Sigmoid colon (tissue), 7 donors: ENCODE results near the gene EMC10. TPM values are rescaled to one million over a fixed set of nuclear protein-coding genes. Genes with fewer than 3 reads are reported as not detected.
A peak's percentile ranks its signal among the peaks of the same experiment; 100 is the strongest.

Experiments
- DNase-seq: peaks from one replicate; pipeline ENCODE4 v3.0.0-alpha.2; 2019
- H3K27ac ChIP-seq, 4 donors: fragments of 200-600 bp; sonication (generic); one replicate each; pipeline ENCODE4 v1.5.1; 2016 to 2019; ENCODE audit warnings: mild to moderate bottlenecking in 1 of 4
- H3K27me3 ChIP-seq, 3 donors: fragments of 200-600 bp; sonication (generic); one replicate each; pipeline ENCODE4 v1.5.1; 2019; ENCODE audit warnings: mild to moderate bottlenecking in 1 of 3
- H3K36me3 ChIP-seq, 4 donors: fragments of 200-600 bp; sonication (generic); one replicate each; pipeline ENCODE4 v1.5.1; 2016 to 2019
- H3K4me1 ChIP-seq, 4 donors: fragments of 200-600 bp; sonication (generic); one replicate each; pipeline ENCODE4 v1.5.1; 2017 to 2019
- H3K4me3 ChIP-seq, 4 donors: fragments of 200-600 bp; sonication (generic); one replicate each; pipeline ENCODE4 v1.5.1; 2017 to 2019; ENCODE audit warnings: mild to moderate bottlenecking in 2 of 4, moderate library complexity in 1 of 4
- H3K9me3 ChIP-seq, 4 donors: fragments of 200-600 bp in 3 of 4; sonication (generic) in 3 of 4; one replicate each; pipeline versions ENCODE4 v1.5.1 to v1.6.1; 2013 to 2019
- CTCF ChIP-seq, 4 experiments: fragments of 450-650 bp in 3 of 4; fragments of 200-600 bp in 1 of 4; IDR thresholded peaks; one replicate each; pipeline ENCODE4 v1.5.1; 2016 to 2019; ENCODE audit warnings: antibody characterized with exemption in 4 of 4, mild to moderate bottlenecking in 3 of 4, moderate library complexity in 2 of 4
- EP300 ChIP-seq, 4 donors: sonication (generic); formaldehyde crosslinking; IDR thresholded peaks; one replicate each; pipeline ENCODE4 v1.6.1; 2017; ENCODE audit warnings: antibody characterized with exemption in 4 of 4
- POLR2A ChIP-seq, 2 donors: fragments of 450-650 bp; IDR thresholded peaks; one replicate each; pipeline ENCODE4 v1.6.1; 2016; ENCODE audit warnings: antibody characterized with exemption in 2 of 2, mild to moderate bottlenecking in 2 of 2, moderate library complexity in 2 of 2
- POLR2AphosphoS5 ChIP-seq, 4 donors: sonication (generic); formaldehyde crosslinking; IDR thresholded peaks; one replicate each; pipeline ENCODE4 v1.6.1; 2017; ENCODE audit warnings: antibody characterized with exemption in 4 of 4
- WGBS, 2 donors: extraction: QIAGEN DNeasy Blood & Tissue Kit; methylation state at CpG; one replicate each; pipeline ENCODE4 v1.1.7; 2013; 5-methylcytosine and 5-hydroxymethylcytosine counted together
- intact Hi-C: fragments of 100-400 bp; cut with DNase I; formaldehyde crosslinking; loops from one replicate; pipeline ENCODE4 v1.15.1; 2023
- polyA plus RNA-seq, 3 donors: library from polyadenylated mRNA; stranded (reverse); fragments of 200-250 nt; gene quantifications; one replicate each; pipeline ENCODE4 v1.2.3, GENCODE V29; 2013
- total RNA-seq, 4 donors: library from RNA; depleted of rRNA; stranded (reverse); fragments of >200 nt; gene quantifications; one replicate each; pipeline ENCODE4 v1.1.0, GENCODE V29; 2016
- donor health status: healthy with polysubstance abuse.
- donor health status: Bipolar disorder and iron deficiency.
- donor health status: healthy.

EMC10 gene
- total and polyA plus RNA-seq, 7 donors = 34.2 to 140 (median 41.8) TPM

- intact Hi-C loops = no loop called here
- Histone ChIP-seq H3K36me3 (peaks cover 0 to 15% (median 0%) of the 10 kb centered on the region in 4 donors), H3K4me1 (no peaks in the 10 kb centered on the region), H3K27ac (no peak overlapping the region), H3K27me3 (peaks cover 13 to 60% (median 41%) of the 10 kb centered on the region in 3 donors), H3K4me3 (no peak overlapping the region), H3K9me3 (no peaks in the 10 kb centered on the region)
- WGBS, 2 donors = 39 to 69% methylated on average over 13 of the region's 13 CpGs
- DNase-seq = peak; percentile 27
- no peak for TF ChIP-seq CTCF (IDR thresholded peaks at IDR 0.05)
- TF ChIP-seq EP300 (IDR thresholded peaks at IDR 0.05) = no peak
- TF ChIP-seq POLR2A (IDR thresholded peaks at IDR 0.05) = no peak
- no peak for TF ChIP-seq POLR2AphosphoS5 (IDR thresholded peaks at IDR 0.05)
Measured at GRCh38 chr19:50488389-50489194, 12.3 kb downstream of the EMC10 start.

- Histone ChIP-seq H3K27me3 (peaks cover 13 to 60% (median 41%) of the 10 kb centered on the region in 3 donors), H3K27ac (no peak overlapping the region), H3K4me3 (no peak overlapping the region), H3K4me1 (no peaks in the 10 kb centered on the region), H3K36me3 (peaks cover 0 to 13% (median 0%) of the 10 kb centered on the region in 4 donors), H3K9me3 (no peaks in the 10 kb centered on the region)
- intact Hi-C loops = no loop called here
- DNase-seq = peak; percentile 56
- TF ChIP-seq CTCF (IDR thresholded peaks at IDR 0.05) = no peak
- TF ChIP-seq POLR2AphosphoS5 (IDR thresholded peaks at IDR 0.05) = no peak
- WGBS, 2 donors = 66 to 82% methylated on average over 24 of the region's 24 CpGs
Measured at GRCh38 chr19:50489461-50490011, 13.2 kb downstream of the EMC10 start.

GRCh38 chr19:50490411-50490811, 14.1 kb downstream of the EMC10 start:
- H3K27ac ChIP-seq = no peak overlapping the region
- TF ChIP-seq POLR2AphosphoS5 (IDR thresholded peaks at IDR 0.05) (no peak), EP300 (IDR thresholded peaks at IDR 0.05) (no peak), CTCF (IDR thresholded peaks at IDR 0.05) (no peak), POLR2A (IDR thresholded peaks at IDR 0.05) (no peak)
- whole genome bisulfite sequencing, 2 donors = 96 to 97% methylated on average over 18 of the region's 18 CpGs
- H3K27me3 ChIP-seq = peaks cover 13 to 60% (median 41%) of the 10 kb centered on the region in 3 donors
- no peaks in the 10 kb centered on the region for H3K4me1 ChIP-seq
- no peaks in the 10 kb centered on the region for H3K9me3 ChIP-seq
- H3K4me3 ChIP-seq = no peak overlapping the region
- DNase-seq = peak; percentile 58
- intact Hi-C loops = no loop called here
- peaks cover 0 to 5% (median 0%) of the 10 kb centered on the region in 4 donors for H3K36me3 ChIP-seq

GRCh38 chr19:50490991-50491472, 14.7 kb downstream of the EMC10 start:
- peak; percentile 36 for DNase-seq
- Histone ChIP-seq H3K4me1 (no peaks in the 10 kb centered on the region), H3K36me3 (peaks cover 0 to 4% (median 0%) of the 10 kb centered on the region in 4 donors), H3K27ac (no peak overlapping the region), H3K27me3 (peaks cover 13 to 57% (median 41%) of the 10 kb centered on the region in 3 donors), H3K4me3 (no peak overlapping the region), H3K9me3 (no peaks in the 10 kb centered on the region)
- TF ChIP-seq POLR2A (IDR thresholded peaks at IDR 0.05) (no peak), POLR2AphosphoS5 (IDR thresholded peaks at IDR 0.05) (no peak), CTCF (IDR thresholded peaks at IDR 0.05) (no peak), EP300 (IDR thresholded peaks at IDR 0.05) (no peak)
- intact Hi-C loops = no loop called here
- 43 to 48% methylated on average over 26 of the region's 26 CpGs for WGBS, 2 donors
